GM19468 (cell line): ENCODE results near the gene RPS6KB1.
"Not testable (repeated sequence)": the region's sequence is repeated elsewhere in the genome, so short reads cannot be mapped to it uniquely, and the experiment has no call there.

Experiments used
- ATAC-seq: cut with Tn5 transposase; IDR thresholded peaks from one replicate; pipeline ENCODE4 v1.9.1; 2021; ENCODE audit warnings: mild to moderate bottlenecking, moderate library complexity, moderate number of reproducible peaks; ENCODE audit not compliant: unreplicated experiment; ENCODE audit errors: extremely low read depth

Gene RPS6KB1

DNA sequence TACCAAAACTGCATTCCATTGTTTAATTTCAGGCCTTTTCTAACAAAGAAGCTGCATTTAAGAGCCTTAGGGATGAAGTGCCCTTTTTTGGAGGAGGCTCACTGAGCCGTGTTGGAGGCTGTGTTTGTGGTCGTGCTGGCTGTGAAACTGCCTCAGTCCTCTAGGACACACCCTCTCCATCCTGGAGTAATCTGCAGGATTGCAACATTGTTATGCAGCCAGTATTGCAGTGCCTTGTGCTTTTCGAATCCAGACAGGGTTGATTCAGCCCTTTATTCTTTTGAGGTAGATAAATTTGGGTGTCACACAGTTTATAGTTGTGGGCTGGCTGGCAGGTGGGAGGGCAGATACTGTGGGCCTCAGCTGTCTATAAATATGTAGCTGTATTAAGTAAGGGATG is 37.8 kb downstream of the RPS6KB1 start:
- ATAC-seq: not testable (repeated sequence)

DNA sequence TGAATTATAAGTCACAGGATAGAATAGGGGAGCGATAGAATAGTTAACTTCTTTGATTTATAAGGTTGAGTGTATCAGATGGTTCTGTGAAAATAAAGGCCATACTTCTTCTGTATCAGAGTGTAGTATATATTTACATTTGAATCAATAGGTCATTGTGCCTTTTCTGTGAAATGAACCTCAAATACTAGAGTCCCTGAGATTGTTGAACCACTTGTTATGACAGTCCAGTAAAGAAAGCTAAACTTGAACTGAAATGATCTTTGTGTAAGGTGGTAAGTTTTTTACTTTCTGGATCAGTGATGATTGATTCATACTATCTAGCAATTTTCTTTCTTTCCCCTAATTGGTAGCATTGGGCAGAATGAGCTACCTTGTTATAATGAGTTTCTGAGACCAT is 40.4 kb downstream of the RPS6KB1 start:
- not testable (repeated sequence) for ATAC-seq

DNA sequence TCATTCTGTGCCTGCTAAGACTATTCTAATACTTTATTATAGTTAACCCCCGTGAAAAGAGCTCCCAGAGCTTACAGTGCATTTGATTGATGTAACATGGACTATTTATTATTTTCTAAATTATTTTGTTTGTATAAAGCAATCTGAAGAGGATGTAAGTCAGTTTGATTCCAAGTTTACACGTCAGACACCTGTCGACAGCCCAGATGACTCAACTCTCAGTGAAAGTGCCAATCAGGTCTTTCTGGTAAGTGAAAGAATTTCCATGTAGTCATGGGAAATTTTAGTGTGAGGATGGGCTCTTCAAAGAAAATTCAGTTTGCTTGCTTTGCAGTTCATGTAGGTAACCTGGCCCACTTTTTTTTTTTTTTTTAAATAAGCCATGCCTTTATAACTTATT is 47.8 kb downstream of the RPS6KB1 start:
- ATAC-seq: not testable (repeated sequence)

DNA sequence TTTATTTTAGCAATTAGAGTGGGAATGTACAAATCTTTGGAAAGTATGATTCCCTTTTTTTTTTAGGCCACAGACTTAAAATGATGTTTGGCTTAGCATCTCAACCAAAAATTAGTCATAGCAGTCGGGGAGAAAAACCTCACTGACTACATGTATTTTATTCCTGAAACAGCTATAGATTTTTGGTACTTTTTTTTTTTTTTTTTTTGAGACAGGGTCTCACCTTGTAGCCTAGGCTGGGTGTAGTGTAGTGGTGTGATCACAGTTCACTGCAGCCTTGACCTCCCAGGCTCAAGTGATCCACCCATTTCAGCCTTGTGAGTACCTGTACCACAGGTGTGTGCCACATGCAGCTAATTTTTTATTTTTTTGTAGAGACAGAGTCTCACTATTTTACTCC is 48.2 kb downstream of the RPS6KB1 start:
- no peak for ATAC-seq

GRCh38 chr17:59946433-59946832 is 53.5 kb downstream of the RPS6KB1 start:
- not testable (repeated sequence) for ATAC-seq

DNA sequence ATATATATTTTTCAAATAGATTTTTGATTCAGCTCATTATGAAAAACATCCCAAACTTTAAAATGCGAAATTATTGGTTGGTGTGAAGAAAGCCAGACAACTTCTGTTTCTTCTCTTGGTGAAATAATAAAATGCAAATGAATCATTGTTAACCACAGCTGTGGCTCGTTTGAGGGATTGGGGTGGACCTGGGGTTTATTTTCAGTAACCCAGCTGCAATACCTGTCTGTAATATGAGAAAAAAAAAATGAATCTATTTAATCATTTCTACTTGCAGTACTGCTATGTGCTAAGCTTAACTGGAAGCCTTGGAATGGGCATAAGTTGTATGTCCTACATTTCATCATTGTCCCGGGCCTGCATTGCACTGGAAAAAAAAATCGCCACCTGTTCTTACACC is 54.4 kb downstream of the RPS6KB1 start:
- not testable (repeated sequence) for ATAC-seq

DNA sequence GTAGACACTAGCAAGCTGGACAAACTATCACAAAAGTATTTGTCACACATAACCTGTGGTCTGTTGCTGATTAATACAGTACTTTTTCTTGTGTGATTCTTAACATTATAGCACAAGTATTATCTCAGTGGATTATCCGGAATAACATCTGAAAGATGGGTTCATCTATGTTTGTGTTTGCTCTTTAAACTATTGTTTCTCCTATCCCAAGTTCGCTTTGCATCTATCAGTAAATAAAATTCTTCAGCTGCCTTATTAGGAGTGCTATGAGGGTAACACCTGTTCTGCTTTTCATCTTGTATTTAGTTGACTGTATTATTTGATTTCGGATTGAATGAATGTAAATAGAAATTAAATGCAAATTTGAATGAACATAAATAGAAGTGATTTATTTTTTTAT is 57.1 kb downstream of the RPS6KB1 start:
- ATAC-seq: no peak

GRCh38 chr17:59954856-59955255 is 61.9 kb downstream of the RPS6KB1 start:
- no peak for ATAC-seq

GRCh38 chr17:59959574-59959973 is 66.7 kb downstream of the RPS6KB1 start:
- ATAC-seq: not testable (repeated sequence)

DNA sequence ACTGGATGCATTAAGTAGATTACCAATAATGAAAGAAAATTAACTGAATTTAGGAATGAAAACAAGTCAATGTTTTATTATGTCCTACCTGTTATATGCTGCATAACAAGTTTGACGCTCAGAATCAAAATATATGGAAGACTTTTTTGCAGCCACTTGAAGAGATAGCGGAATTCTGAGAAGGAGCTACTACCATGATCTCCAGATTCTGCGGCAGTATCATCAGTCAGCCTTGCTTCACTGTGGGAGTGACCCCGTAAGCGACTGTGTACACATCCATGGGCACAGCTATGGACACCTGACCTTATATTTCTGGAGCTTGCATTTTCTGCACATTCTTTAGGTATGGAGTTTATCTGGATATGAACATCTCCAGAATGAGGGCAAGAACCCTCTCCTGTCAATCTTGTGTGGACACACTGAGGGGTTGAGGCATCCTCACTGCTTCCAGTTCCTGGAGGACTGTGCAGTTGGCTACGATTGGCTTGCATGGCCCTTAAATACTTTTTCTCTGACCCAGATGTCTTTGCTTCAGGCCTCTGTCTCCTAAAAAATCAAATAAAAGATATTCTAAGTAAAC is 69.9 kb downstream of the RPS6KB1 start:
- ATAC-seq: no peak

- ATAC-seq: no peak
Measured at GRCh38 chr17:59963738-59964481, 71.0 kb downstream of the RPS6KB1 start.

DNA sequence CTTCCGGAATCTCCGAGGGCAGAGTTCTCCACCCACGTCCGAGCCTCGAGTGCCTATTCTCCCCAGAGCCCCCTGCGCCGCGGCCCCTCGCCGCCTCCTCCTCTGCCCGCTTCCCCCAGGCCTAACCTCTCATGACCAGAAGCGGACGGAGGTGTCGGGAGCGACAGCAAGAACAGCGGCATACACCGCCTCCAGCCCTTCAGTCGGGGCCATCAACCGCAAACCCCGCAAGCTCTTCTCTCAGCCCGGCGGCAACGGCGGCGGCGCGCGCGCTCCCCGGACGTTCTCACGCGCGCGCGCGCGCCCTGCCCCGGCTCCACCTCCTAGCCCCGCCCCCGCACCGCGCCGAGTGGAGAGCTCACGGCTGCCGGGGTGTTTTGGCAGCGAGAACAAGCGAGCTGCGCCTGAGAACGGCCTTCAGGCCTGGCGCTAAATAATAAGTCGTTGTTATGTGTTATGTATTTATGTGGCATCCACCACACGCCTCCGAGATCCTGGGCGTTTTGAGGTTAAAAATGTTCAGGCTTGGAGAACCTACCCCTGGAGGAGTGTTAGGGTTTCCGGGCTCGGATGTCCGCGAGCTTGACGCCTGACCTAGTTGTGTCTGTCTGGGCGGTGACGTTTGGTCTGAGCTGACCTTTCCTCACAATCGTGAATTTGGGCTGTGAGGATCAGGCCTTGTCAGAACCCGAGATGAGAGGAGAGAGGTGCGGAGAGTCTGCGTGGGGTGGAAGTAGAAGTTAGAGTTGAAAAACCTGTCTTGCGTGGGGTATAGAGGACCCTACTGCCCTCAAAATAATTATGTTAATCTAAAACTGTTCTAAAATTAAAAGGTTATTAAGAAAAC is 71.8 kb downstream of the RPS6KB1 start, which contains the start of gene RNFT1:
Gene RNFT1 (minus strand): TSS at position 259 of the 847 bp plus-strand sequence. CDS start 77 bp downstream, at position 182.
- ATAC-seq: peak; percentile 39

GRCh38 chr17:59971771-59972170 is 78.8 kb downstream of the RPS6KB1 start:
- not testable (repeated sequence) for ATAC-seq

DNA sequence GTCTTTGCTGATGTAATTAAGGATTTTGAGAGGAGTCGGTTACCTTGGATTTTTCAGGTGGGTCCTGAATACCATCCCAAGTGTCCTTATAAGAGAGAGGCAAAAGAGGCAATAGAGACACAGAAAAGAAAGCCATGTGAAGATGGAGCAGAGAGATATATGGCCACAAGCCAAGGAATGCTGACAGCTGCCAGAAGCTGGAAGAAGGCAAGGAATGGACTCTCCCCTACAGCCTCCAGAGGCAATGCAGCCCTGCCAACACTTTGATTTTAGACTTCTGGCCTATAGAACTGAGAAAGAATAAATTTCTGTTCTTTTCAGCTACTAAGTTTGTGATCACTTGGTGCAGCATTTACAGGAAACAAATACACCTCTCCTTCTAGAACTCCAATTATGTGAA is 79.9 kb downstream of the RPS6KB1 start:
- no peak for ATAC-seq

- ATAC-seq: not testable (repeated sequence)
Measured at GRCh38 chr17:59973483-59973882, 80.6 kb downstream of the RPS6KB1 start.

DNA sequence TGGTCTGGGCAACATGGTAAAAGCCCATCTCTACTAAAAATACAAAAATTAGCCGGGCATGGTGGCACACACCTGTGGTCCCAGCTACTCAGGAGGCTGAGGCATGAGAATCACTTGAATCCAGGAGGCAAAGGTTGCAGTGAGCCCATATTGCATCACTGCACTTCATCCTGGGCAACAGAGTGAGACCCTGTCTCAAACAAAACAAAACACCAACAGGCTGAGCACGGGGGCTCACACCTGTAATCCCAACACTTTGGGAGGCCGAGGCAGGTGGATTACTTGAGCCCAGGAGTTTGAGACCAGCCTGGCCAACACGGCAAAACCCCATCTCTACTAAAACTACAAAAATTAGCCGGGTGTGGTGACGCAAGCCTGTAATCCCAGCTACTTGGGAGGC is 82.2 kb downstream of the RPS6KB1 start:
- ATAC-seq: not testable (repeated sequence)

GRCh38 chr17:59996608-59997007 is 103.7 kb downstream of the RPS6KB1 start:
- not testable (repeated sequence) for ATAC-seq
